RWPE2 (cell line): ENCODE data around the gene LDLRAP1.

Experiments
- ATAC-seq: fragments of 200-7000 bp; cut with Tn5 transposase; 3 replicates; pipeline ENCODE4 v1.9.1; 2021; ENCODE audit warnings: low read depth
- DNase-seq: peaks from one replicate; pipeline ENCODE4 v3.0.0-alpha.2; 2020; ENCODE audit warnings: low spot score
- H3K27ac ChIP-seq: fragments of 450-650 bp; 2 replicates; pipeline ENCODE4 v1.5.1; 2017; ENCODE audit warnings: mild to moderate bottlenecking; ENCODE audit not compliant: poor library complexity, severe bottlenecking
- H3K27me3 ChIP-seq: fragments of 250-450 bp; sonication (Bioruptor Pico); 2 replicates; pipeline ENCODE4 v1.5.1; 2021; ENCODE audit warnings: mild to moderate bottlenecking, moderate library complexity; ENCODE audit not compliant: insufficient read depth, poor library complexity, severe bottlenecking
- H3K36me3 ChIP-seq: fragments of 250-450 bp; sonication (Bioruptor Pico); 2 replicates; pipeline ENCODE4 v1.5.1; 2020; ENCODE audit warnings: low read depth, mild to moderate bottlenecking, moderate library complexity
- H3K4me1 ChIP-seq: fragments of 250-450 bp; sonication (Bioruptor Pico); 2 replicates; pipeline ENCODE4 v1.5.1; 2021; ENCODE audit warnings: mild to moderate bottlenecking, moderate library complexity; ENCODE audit not compliant: insufficient read depth, poor library complexity, severe bottlenecking
- H3K4me3 ChIP-seq: fragments of 250-450 bp; sonication (Bioruptor Pico); 2 replicates; pipeline ENCODE4 v1.5.1; 2021; ENCODE audit warnings: mild to moderate bottlenecking, moderate library complexity; ENCODE audit not compliant: severe bottlenecking
- H3K9me3 ChIP-seq: fragments of 250-450 bp; sonication (Bioruptor Pico); 2 replicates; pipeline ENCODE4 v1.5.1; 2021; ENCODE audit warnings: mild to moderate bottlenecking, moderate library complexity; ENCODE audit not compliant: severe bottlenecking
- TF ChIP-seq, protein P1 (sequence below): fragments of 450-650 bp; IDR thresholded peaks from one replicate; pipeline ENCODE4 v1.5.1; 2017; ENCODE audit warnings: mild to moderate bottlenecking, moderate library complexity; ENCODE audit not compliant: poor library complexity, severe bottlenecking

The LDLRAP1 gene

DNA sequence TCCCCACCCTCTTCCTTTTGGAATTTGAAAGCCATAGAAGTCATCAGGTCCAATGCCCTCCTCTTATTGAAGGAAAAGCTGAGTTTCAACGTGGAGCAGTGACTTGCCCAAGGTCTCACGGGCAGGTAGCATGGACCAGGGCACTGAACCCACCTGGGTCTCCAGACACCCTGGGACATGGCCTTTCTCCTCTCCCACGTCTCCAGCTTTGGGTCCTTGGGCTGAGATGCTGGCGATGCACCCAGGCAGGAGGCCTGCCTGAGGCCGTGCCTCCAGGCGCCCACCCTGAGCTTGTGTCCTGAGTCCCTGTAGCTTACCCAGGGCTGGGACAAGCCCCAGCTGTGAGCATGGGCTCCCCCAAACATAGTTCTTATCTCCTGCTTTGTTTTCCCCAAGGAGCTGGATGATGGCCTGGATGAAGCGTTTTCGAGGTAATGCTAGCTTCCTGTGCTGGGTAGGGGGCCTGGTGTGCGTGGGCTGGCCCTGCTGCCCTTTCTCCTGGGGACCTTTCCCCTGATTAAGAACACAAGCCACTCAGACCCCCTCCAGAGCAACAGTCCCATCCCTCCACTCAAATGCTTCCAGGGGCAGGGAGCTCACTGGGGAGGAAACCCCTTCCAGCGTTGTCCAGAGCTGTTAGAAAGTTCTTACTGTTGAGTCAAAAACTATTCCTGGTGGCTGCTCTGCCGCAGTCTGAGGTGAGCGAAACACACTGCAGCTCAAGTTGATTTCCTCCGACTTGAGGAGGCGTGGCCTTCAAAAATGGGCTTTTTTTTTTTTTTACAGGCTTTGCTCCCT lies 21.6 kb downstream of the LDLRAP1 start:
- Histone ChIP-seq H3K4me1 (peaks cover 71% of the 10 kb centered on the region), H3K27ac (no peak overlapping the region), H3K9me3 (no peaks in the 10 kb centered on the region), H3K4me3 (no peak overlapping the region), H3K27me3 (no peaks in the 10 kb centered on the region), H3K36me3 (peaks cover 8% of the 10 kb centered on the region)
- TF ChIP-seq, protein P1, sequence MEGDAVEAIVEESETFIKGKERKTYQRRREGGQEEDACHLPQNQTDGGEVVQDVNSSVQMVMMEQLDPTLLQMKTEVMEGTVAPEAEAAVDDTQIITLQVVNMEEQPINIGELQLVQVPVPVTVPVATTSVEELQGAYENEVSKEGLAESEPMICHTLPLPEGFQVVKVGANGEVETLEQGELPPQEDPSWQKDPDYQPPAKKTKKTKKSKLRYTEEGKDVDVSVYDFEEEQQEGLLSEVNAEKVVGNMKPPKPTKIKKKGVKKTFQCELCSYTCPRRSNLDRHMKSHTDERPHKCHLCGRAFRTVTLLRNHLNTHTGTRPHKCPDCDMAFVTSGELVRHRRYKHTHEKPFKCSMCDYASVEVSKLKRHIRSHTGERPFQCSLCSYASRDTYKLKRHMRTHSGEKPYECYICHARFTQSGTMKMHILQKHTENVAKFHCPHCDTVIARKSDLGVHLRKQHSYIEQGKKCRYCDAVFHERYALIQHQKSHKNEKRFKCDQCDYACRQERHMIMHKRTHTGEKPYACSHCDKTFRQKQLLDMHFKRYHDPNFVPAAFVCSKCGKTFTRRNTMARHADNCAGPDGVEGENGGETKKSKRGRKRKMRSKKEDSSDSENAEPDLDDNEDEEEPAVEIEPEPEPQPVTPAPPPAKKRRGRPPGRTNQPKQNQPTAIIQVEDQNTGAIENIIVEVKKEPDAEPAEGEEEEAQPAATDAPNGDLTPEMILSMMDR: no peak
- ATAC-seq (no peak), DNase-seq (no peak)

DNA sequence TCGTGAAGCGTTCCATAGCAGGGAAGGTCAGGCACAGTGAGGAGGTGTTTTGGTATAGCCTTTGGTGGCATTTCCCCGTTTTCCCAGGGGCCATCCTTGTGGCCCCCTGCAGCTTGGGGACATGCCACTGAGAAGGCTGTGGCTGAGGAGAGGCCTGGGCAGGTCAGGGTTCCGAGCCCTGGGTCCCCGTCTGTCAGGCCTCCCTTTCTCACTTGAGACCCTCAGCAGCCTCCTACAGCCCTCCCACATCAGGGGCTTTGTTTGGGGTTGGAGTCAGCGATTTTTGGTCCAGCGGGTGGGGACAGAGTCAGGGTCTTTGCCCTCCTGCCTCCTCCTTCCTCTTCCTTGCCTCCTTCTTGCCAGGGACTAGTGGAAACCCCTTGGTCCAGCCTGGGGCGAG lies 22.2 kb downstream of the LDLRAP1 start:
- no peak for ATAC-seq
- H3K36me3 ChIP-seq: peaks cover 8% of the 10 kb centered on the region
- H3K4me1 ChIP-seq: peaks cover 69% of the 10 kb centered on the region
- TF ChIP-seq, protein P1: no peak
- no peak overlapping the region for H3K4me3 ChIP-seq
- H3K9me3 ChIP-seq: no peaks in the 10 kb centered on the region
- H3K27ac ChIP-seq: peak overlapping the region; percentile 86
- DNase-seq: no peak
- H3K27me3 ChIP-seq: no peaks in the 10 kb centered on the region

DNA sequence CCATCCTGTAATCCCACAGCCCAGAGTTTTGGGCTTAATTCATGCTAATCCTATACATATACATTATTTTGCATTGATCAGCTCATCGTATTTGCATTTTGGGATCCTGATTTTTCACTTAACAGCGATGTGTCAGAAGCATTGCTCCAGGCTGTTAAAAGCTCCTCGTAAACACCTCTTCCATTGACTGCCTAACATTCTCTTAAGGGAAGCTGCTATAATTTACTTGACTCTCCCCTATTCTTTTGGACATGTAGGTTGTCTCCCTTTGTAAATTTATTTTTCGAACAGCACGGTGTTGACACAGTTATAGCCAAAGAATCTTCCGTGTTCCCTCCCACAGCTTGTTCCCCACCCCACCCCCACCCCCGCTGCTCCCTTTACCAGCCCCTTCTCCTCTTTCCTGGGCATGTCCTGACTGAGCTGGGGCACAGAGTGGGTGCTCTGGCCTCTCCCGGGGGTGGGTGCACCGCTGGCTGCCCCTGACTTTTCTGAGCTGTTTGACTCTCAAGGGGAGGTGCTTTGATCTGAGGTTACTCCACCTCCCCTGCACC lies 22.8 kb downstream of the LDLRAP1 start:
- H3K36me3 ChIP-seq: peaks cover 8% of the 10 kb centered on the region

DNA sequence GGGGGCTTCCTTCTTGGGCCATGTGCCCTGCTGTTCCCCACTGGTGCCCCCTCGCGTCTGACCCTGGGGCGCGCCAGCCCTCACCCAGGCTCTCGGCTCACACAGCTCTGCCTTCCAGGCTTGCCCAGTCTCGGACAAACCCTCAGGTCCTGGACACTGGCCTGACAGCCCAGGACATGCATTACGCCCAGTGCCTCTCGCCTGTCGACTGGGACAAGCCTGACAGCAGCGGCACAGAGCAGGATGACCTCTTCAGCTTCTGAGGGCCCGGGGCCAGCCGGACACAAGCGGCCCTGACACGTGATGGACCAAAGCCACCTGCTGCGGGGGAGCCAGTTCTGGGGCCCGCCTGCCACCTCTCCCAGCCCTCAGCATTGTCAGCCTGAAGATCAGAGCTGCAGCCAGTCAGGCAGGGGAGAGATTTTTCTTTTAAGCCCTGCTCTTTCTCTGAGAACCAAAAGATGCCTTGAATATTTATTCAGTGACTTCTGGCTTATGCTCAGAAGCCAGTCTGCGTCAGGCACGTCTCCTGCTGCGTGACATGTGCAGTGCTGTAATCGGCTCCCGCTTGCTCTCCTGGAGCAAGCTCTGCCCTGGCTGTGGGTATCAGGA lies 23.4 kb downstream of the LDLRAP1 start:
- Histone ChIP-seq H3K27ac (peak overlapping the region; percentile 86), H3K36me3 (peaks cover 8% of the 10 kb centered on the region), H3K4me3 (no peak overlapping the region), H3K27me3 (no peaks in the 10 kb centered on the region), H3K4me1 (peaks cover 57% of the 10 kb centered on the region), H3K9me3 (no peaks in the 10 kb centered on the region)
- ATAC-seq (no peak), DNase-seq (peak; percentile 54)
- TF ChIP-seq, protein P1: peak; percentile 34

More for the DNA sequence above, 22.8 kb downstream of the LDLRAP1 start:
- Histone ChIP-seq H3K4me1 (peaks cover 63% of the 10 kb centered on the region), H3K27ac (peak overlapping the region; percentile 86), H3K4me3 (no peak overlapping the region), H3K9me3 (no peaks in the 10 kb centered on the region), H3K27me3 (no peaks in the 10 kb centered on the region)
- no peak for ATAC-seq
- no peak for DNase-seq
- TF ChIP-seq, protein P1: no peak
